RWPE1 (cell line): Measurements from ENCODE around the gene IRX4.

Experiments used
- CTCF ChIA-PET: fragments of 350-600 bp; sonication (Branson Sonifier 250); formaldehyde crosslinking; extraction: SDS; loops from one replicate; lab custom pipeline; 2021; lab: Yijun Ruan, JAX
- POLR2A ChIA-PET: fragments of 400-600 bp; formaldehyde crosslinking; extraction: SDS; loops from one replicate; lab custom pipeline; 2020; ENCODE audit warnings: antibody characterized with exemption; ENCODE audit not compliant: low non-redundant PET; lab: Yijun Ruan, JAX
- DNase-seq: peaks from one replicate; pipeline ENCODE4 v3.0.0; 2012; ENCODE audit warnings: low spot score
- H3K27ac ChIP-seq: fragments of 450-650 bp; 2 replicates; pipeline ENCODE4 v1.5.1; 2017
- CTCF ChIP-seq: fragments of 450-650 bp; conservative IDR thresholded peaks from 2 replicates; pipeline ENCODE4 v1.5.1; 2017; ENCODE audit warnings: low read depth, mild to moderate bottlenecking

IRX4 gene

GRCh38 chr5:1926471-1927341, 44.0 kb upstream of the IRX4 start:
- no peak for DNase-seq
- TF ChIP-seq CTCF, result no peak
- POLR2A ChIA-PET, result no interaction called here
- H3K27ac ChIP-seq, result no peak overlapping the region
- CTCF ChIA-PET, result no interaction called here

GRCh38 chr5:1926071-1926440, 43.3 kb upstream of the IRX4 start:
- TF ChIP-seq CTCF, result no peak
- POLR2A ChIA-PET, result no interaction called here
- CTCF ChIA-PET, result interaction anchor here (0.6 kb wide), 1 partner anchor 1863 kb away, joined by 3 read pairs; no protein-coding TSS in a partner anchor
- H3K27ac ChIP-seq, result no peak overlapping the region
- no peak for DNase-seq

DNA sequence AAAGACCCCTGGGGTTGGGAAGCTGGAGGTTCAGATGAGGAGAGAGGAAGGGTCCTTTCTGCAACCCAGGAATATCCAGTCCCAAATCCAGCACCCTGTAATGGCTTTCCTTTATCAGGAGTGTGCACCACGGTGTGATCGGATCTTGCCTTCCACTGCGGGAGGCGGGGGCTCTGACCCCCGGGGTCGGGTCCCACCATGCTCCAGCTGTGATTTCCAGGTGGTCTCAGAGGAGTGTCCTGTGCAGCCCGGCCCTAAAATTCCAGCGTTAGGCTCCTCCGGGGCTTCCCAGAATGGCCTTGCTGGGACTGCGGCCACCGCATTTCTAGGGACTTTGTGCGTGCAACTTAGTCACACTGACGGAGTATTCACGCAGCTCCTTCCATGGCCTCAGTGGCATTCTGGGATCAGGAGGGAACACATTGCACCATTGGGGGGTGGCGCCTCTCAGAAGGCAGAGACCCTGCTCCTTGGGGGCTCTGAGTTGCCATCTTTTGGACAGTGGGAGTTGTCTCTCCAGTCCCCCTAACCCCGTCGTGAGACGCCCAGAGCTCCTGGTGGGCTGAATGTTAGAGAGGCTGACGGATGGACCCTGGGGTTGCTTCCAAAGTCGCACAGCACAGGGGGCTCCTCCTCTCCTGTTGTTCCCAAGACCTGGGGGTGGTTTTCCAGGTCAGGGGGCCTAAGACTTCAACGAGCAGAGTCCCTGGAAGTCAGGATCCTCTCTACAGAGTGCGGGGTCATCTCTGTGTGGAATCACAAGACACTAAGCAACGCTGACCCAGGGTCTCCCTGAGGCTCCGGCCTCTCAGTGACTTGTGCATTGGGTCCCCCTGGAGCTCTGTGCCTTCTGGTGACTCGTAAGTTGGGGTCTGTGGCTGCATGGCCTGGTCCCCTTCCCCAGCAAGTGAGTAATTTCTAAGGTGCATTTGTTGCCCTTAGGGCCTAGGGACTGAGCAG, 42.7 kb upstream of the IRX4 start:
- DNase-seq, result no peak
- POLR2A ChIA-PET, result no interaction called here
- TF ChIP-seq CTCF, result no peak
- CTCF ChIA-PET, result interaction anchor here (0.6 kb wide), 1 partner anchor 1863 kb away, joined by 3 read pairs; no protein-coding TSS in a partner anchor
- H3K27ac ChIP-seq, result no peak overlapping the region

GRCh38 chr5:1923766-1924165, 41.0 kb upstream of the IRX4 start:
- no peak for DNase-seq
- ChIA-PET POLR2A (no interaction called here), CTCF (no interaction called here)
- no peak for TF ChIP-seq CTCF
- H3K27ac ChIP-seq, result no peak overlapping the region

DNA sequence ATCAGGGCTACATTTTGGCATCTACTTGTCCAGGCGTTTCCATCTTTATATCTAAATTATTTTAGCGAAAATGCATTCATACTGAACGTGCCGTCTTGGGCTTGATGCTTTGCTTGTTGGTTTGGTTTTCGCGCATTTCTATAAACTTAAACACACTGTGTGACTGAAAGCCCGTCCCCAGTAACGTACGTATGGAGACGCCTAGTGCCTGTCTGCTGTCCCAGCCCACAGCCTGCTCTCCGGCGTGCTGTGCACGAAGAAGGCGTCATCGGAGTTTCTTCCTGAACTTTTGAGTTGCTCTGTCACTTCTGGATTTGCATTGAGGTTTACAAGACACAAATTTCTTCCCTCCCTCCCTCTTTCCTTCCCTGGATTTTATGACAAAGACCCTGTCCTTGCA, 40.6 kb upstream of the IRX4 start:
- H3K27ac ChIP-seq, result no peak overlapping the region
- TF ChIP-seq CTCF, result no peak
- POLR2A ChIA-PET, result no interaction called here
- DNase-seq, result no peak
- CTCF ChIA-PET, result no interaction called here

DNA sequence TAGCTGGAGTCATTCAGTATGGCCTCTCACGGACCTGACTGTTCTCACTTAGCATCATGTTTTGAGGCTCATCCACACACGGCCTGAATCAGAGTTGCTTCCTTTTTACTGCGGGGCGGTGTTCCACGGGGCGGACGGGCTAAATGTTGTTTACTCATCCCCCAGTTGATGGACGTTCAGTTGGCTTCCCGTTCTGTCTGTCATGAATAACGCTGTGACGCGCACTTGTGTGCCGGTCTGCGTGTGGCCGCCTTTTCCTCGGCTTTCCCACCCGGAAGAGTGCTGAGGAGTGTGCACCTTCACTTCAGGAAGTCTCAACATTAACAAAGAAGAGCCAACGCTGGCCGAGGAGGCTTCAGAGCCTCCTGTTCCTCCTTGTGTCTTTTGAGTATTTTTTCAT, 39.0 kb upstream of the IRX4 start:
- no peak overlapping the region for H3K27ac ChIP-seq
- POLR2A ChIA-PET, result no interaction called here
- TF ChIP-seq CTCF, result no peak
- CTCF ChIA-PET, result no interaction called here
- no peak for DNase-seq
